Measurements from ENCODE around the gene LRRK1. TPM values are rescaled to one million over a fixed set of nuclear protein-coding genes. Genes with fewer than 3 reads are reported as not detected.

The LRRK1 gene
- polyA plus RNA-seq, 1 of the 3 experiments (the other 2 are of a cell fraction), result 6.9 TPM

GRCh38 chr15:101028772-101029438 lies 109.7 kb downstream of the LRRK1 start:
- H3K9me2 ChIP-seq, result no peaks in the 10 kb centered on the region
- H4K20me1 ChIP-seq (ENCODE audit: insufficient read depth), result no peaks in the 10 kb centered on the region
- H3K27ac ChIP-seq (ENCODE audit: low read depth in 2 of 2, low read length in 1 of 2), result no peak overlapping the region
- H3K27me3 ChIP-seq (ENCODE audit: insufficient read depth), result no peaks in the 10 kb centered on the region
- no peak overlapping the region for H3K4me3 ChIP-seq (ENCODE audit: low read depth in 2 of 2, low read length in 1 of 2)
- no peak overlapping the region for H3K9ac ChIP-seq
- H3F3A ChIP-seq (replicated peaks; ENCODE audit: insufficient read depth), result no peaks in the 10 kb centered on the region
- ChIA-PET CTCF (interaction anchor here (0.6 to 1.5 kb wide), 4 partner anchors 13 to 150 kb away, joined by 3 to 7 read pairs (median 4); no protein-coding TSS in a partner anchor), POLR2A (no interaction called here)
- no peak for DNase-seq
- H2AFZ ChIP-seq (ENCODE audit: low read depth), result no peak overlapping the region
- no peaks in the 10 kb centered on the region for H3K79me2 ChIP-seq (ENCODE audit: insufficient read depth)
- H3K9me3 ChIP-seq, result no peaks in the 10 kb centered on the region
- TF ChIP-seq RCOR1 (IDR thresholded peaks at IDR 0.05; ENCODE audit: low read length) (no peak), MAX (IDR thresholded peaks at IDR 0.05; ENCODE audit: low read depth) (no peak), RAD21 (IDR thresholded peaks at IDR 0.05; ENCODE audit: low read length) (no peak), USF2 (IDR thresholded peaks at IDR 0.05; ENCODE audit: borderline replicate concordance, low read depth, low read length) (no peak), CHD2 (IDR thresholded peaks at IDR 0.05; ENCODE audit: low read length, partially characterized antibody) (no peak), CTCF (IDR thresholded peaks at IDR 0.05) (no peak), NRF1 (IDR thresholded peaks at IDR 0.05; ENCODE audit: low read depth, low read length) (no peak), FOXM1 (IDR thresholded peaks at IDR 0.05; ENCODE audit: low read depth) (no peak), SMC3 (IDR thresholded peaks at IDR 0.05; ENCODE audit: low read depth, low read length) (no peak), FOXJ3 (CRISPR knock-in tag; IDR thresholded peaks at IDR 0.05) (no peak), EP300 (IDR thresholded peaks at IDR 0.05; ENCODE audit: borderline replicate concordance in 1 of 2, low read depth in 1 of 2, low read length in 1 of 2) (no peak), EZH2phosphoT487 (IDR thresholded peaks at IDR 0.05; ENCODE audit: borderline replicate concordance, low read depth) (no peak), RXRA (IDR thresholded peaks at IDR 0.05; ENCODE audit: borderline replicate concordance, low read depth) (no peak), PBX3 (IDR thresholded peaks at IDR 0.05) (no peak), USF1 (IDR thresholded peaks at IDR 0.05; ENCODE audit: borderline replicate concordance, low read depth) (no peak), GABPA (IDR thresholded peaks at IDR 0.05; ENCODE audit: low read depth) (no peak), ZBTB33 (IDR thresholded peaks at IDR 0.05; ENCODE audit: borderline replicate concordance, low read depth) (no peak), JUND (IDR thresholded peaks at IDR 0.05) (no peak)
- peaks cover 0 to 4% of the 10 kb centered on the region in 2 experiments for H3K36me3 ChIP-seq (replicated peaks in 1 of 2; ENCODE audit: control insufficient read depth in 1 of 2, insufficient read depth in 2 of 2, low read length in 1 of 2)
- H3K4me2 ChIP-seq, result no peak overlapping the region
- no peaks in the 10 kb centered on the region for H3K4me1 ChIP-seq (ENCODE audit: control insufficient read depth in 1 of 2, insufficient read depth in 2 of 2, low read depth in 1 of 2, low read length in 1 of 2)
- 90% methylated on average over 18 of the region's 19 CpGs for WGBS (ENCODE audit: low lambda C conversion rate)
